Smooth muscle cell (in vitro differentiated cells): ENCODE results near the gene TBC1D13. TPM values are rescaled to one million over a fixed set of nuclear protein-coding genes. Genes with fewer than 3 reads are reported as not detected.
"Not testable (repeated sequence)": the region's sequence is repeated elsewhere in the genome, so short reads cannot be mapped to it uniquely, and the experiment has no call there.

Source experiments
- DNase-seq: peaks from one replicate; lab custom pipeline; 2025; ENCODE audit not compliant: unreplicated experiment; lab: John Stamatoyannopoulos, UW
- H2AFZ ChIP-seq: fragments of 200-600 bp; sonication (generic); 2 replicates; pipeline ENCODE4 v1.6.0; 2016; ENCODE audit warnings: antibody characterized with exemption, low read depth, mild to moderate bottlenecking
- H3F3A ChIP-seq: fragments of 200-600 bp; sonication (generic); 2 replicates; pipeline ENCODE4 v1.6.0; 2017; ENCODE audit warnings: antibody characterized with exemption, low read depth
- H3K27ac ChIP-seq: fragments of 200-600 bp; sonication (generic); 2 replicates; pipeline ENCODE4 v1.5.1; 2016; ENCODE audit warnings: low read depth, mild to moderate bottlenecking
- H3K27me3 ChIP-seq: fragments of 200-600 bp; sonication (generic); 2 replicates; pipeline ENCODE4 v1.6.1; 2016; ENCODE audit warnings: low read depth, mild to moderate bottlenecking
- H3K36me3 ChIP-seq: fragments of 200-600 bp; sonication (generic); 2 replicates; pipeline ENCODE4 v1.5.1; 2016; ENCODE audit warnings: low read depth
- H3K4me1 ChIP-seq: fragments of 200-600 bp; sonication (generic); 2 replicates; pipeline ENCODE4 v1.5.1; 2016; ENCODE audit warnings: low read depth
- H3K4me2 ChIP-seq: fragments of 200-600 bp; sonication (generic); 2 replicates; pipeline ENCODE4 v1.6.0; 2016; ENCODE audit warnings: mild to moderate bottlenecking
- H3K4me3 ChIP-seq: fragments of 200-600 bp; sonication (generic); 2 replicates; pipeline ENCODE4 v1.5.1; 2016; ENCODE audit warnings: mild to moderate bottlenecking
- H3K79me2 ChIP-seq: fragments of 200-600 bp; sonication (generic); 2 replicates; pipeline ENCODE4 v1.6.0; 2016; ENCODE audit warnings: low read depth, mild to moderate bottlenecking
- H3K9ac ChIP-seq: fragments of 200-600 bp; sonication (generic); 2 replicates; pipeline ENCODE4 v1.6.0; 2016; ENCODE audit warnings: low read depth
- H3K9me3 ChIP-seq: fragments of 200-600 bp; sonication (generic); replicated peaks from 2 replicates; pipeline ENCODE4 v1.5.1; 2016; ENCODE audit warnings: low read depth
- H4K20me1 ChIP-seq: fragments of 200-600 bp; sonication (generic); 2 replicates; pipeline ENCODE4 v1.6.0; 2016; ENCODE audit warnings: low read depth
- CTCF ChIP-seq: fragments of 200-600 bp; sonication (generic); IDR thresholded peaks from 2 replicates; pipeline ENCODE4 v1.5.1; 2017; ENCODE audit warnings: borderline replicate concordance, mild to moderate bottlenecking, antibody characterized with exemption; ENCODE audit not compliant: insufficient read depth, poor library complexity, severe bottlenecking
- WGBS: methylation state at CpG from one replicate; pipeline ENCODE4 v1.1.7; 2016; ENCODE audit warnings: low lambda C conversion rate; 5-methylcytosine and 5-hydroxymethylcytosine counted together
- polyA plus RNA-seq: library from polyadenylated mRNA; unstranded; fragments of >200 nt; fragmentation: Nextera tagmentation; extraction: Ambion mirVana; gene quantifications from 2 replicates; pipeline ENCODE4 v1.2.1, GENCODE V29; 2016
- total RNA-seq: library from RNA; depleted of rRNA; stranded (reverse); fragments of >200 nt; gene quantifications from 2 replicates; pipeline ENCODE4 v1.2.3, GENCODE V29; 2014

TBC1D13 gene
- total and polyA plus RNA-seq, 2 experiments from 2014 or later, result 7.6 to 29.3 TPM

- no peaks in the 10 kb centered on the region for H3F3A ChIP-seq
Observed at GRCh38 chr9:128840524-128840923, 53.5 kb downstream of the TBC1D13 start.

DNA sequence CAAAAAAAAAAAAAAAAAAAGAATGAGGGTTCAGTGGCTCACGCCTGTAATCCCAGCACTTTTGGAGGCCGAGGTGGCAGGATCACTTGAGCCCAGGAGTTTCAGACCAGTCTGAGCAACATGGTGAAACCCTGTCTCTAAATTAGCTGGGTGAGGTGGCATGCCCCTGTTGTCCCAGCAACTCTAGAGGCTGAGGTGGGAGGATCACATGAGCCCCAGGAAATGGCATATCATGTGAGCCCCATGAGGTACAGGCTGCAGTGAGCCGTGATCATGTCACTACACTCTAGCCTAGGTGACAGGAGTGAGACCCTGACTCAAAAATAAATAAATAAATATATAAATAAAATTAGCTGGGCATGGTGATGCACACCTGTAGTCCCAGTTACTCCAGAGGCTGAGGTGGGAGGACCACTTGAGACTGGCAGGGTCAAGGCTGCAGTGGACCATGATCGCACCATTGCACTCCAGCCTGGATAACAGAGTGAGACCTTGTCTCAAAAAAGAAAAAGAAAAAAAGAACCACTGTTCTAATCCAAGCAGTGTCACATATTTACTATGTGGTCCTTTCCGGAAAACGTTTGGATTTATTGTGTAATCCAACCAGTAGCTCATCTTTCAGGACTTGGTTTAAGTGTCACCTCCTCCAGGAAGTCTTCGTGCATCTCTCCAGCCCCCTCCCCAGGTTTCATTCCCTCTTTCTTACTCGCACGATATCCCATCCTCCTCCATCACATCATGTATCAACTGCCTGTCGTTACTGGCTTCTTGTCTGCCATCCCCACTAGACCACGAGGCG lies 54.8 kb downstream of the TBC1D13 start:
- no peak for DNase-seq
- Histone ChIP-seq H3K27ac (no peak overlapping the region), H3K27me3 (no peaks in the 10 kb centered on the region), H3K9ac (no peak overlapping the region), H3K4me1 (no peaks in the 10 kb centered on the region), H3K4me2 (no peak overlapping the region), H2AFZ (no peak overlapping the region), H3K36me3 (no peaks in the 10 kb centered on the region), H4K20me1 (no peaks in the 10 kb centered on the region), H3K79me2 (no peaks in the 10 kb centered on the region), H3F3A (no peaks in the 10 kb centered on the region), H3K4me3 (no peak overlapping the region), H3K9me3 (no peaks in the 10 kb centered on the region)
- no peak for TF ChIP-seq CTCF
- WGBS, result 94% methylated on average over 12 of the region's 12 CpGs

More at GRCh38 chr9:128840524-128840923, 53.5 kb downstream of the TBC1D13 start:
- H3K4me2 ChIP-seq, result no peak overlapping the region
- 94% methylated on average over 1 of the region's 1 CpG for WGBS
- H4K20me1 ChIP-seq, result no peaks in the 10 kb centered on the region
- H3K9me3 ChIP-seq, result no peaks in the 10 kb centered on the region
- no peak overlapping the region for H3K4me3 ChIP-seq
- H3K4me1 ChIP-seq, result no peaks in the 10 kb centered on the region
- H3K27me3 ChIP-seq, result no peaks in the 10 kb centered on the region
- TF ChIP-seq CTCF, result no peak
- H3K9ac ChIP-seq, result no peak overlapping the region
- no peaks in the 10 kb centered on the region for H3K36me3 ChIP-seq
- H2AFZ ChIP-seq, result no peak overlapping the region
- no peak overlapping the region for H3K27ac ChIP-seq
- no peak for DNase-seq
- no peaks in the 10 kb centered on the region for H3K79me2 ChIP-seq

- not testable (repeated sequence) for H3K9me3 ChIP-seq, H3K4me2 ChIP-seq, H3K4me1 ChIP-seq, H3K79me2 ChIP-seq, H3K4me3 ChIP-seq, H3K9ac ChIP-seq, H4K20me1 ChIP-seq, H3K27ac ChIP-seq, H3K36me3 ChIP-seq, H2AFZ ChIP-seq, DNase-seq, H3K27me3 ChIP-seq, H3F3A ChIP-seq
- 95% methylated on average over 7 of the region's 7 CpGs for WGBS
Observed at GRCh38 chr9:128843171-128843570, 56.1 kb downstream of the TBC1D13 start.

- no peak overlapping the region for H3K4me3 ChIP-seq
- no peaks in the 10 kb centered on the region for H4K20me1 ChIP-seq
- no peaks in the 10 kb centered on the region for H3K4me1 ChIP-seq
- H3K9me3 ChIP-seq, result no peaks in the 10 kb centered on the region
- H3K27me3 ChIP-seq, result no peaks in the 10 kb centered on the region
- H3K36me3 ChIP-seq, result no peaks in the 10 kb centered on the region
- no peak for DNase-seq
- 69% methylated on average over 13 of the region's 13 CpGs for WGBS
- no peak overlapping the region for H2AFZ ChIP-seq
- no peak overlapping the region for H3K27ac ChIP-seq
- no peaks in the 10 kb centered on the region for H3F3A ChIP-seq
- no peak overlapping the region for H3K4me2 ChIP-seq
- H3K9ac ChIP-seq, result no peak overlapping the region
- TF ChIP-seq CTCF, result no peak
- no peaks in the 10 kb centered on the region for H3K79me2 ChIP-seq
Observed at GRCh38 chr9:128845186-128845931, 58.3 kb downstream of the TBC1D13 start.
